Lung (tissue), 12 donors: Measurements from ENCODE around the gene ARAP2. TPM values are rescaled to one million over a fixed set of nuclear protein-coding genes. Genes with fewer than 3 reads are reported as not detected.

ENCODE experiments used
- ATAC-seq: fragments of 200-7000 bp; cut with Tn5 transposase; one replicate; pipeline ENCODE4 v1.9.1; 2020; ENCODE audit warnings: moderate number of reproducible peaks; ENCODE audit not compliant: insufficient read depth, low FRiP score
- DNase-seq, 3 donors: peaks; one replicate each; pipeline ENCODE4 v3.0.0-alpha.2; 2013 to 2017
- H3K27ac ChIP-seq, 2 donors: one replicate each; pipeline ENCODE4 v1.5.1; 2013; ENCODE audit warnings: mild to moderate bottlenecking in 2 of 2, moderate library complexity in 2 of 2, control low read depth in 1 of 2, inconsistent platforms in 1 of 2, low read depth in 1 of 2, low read length in 1 of 2
- H3K27me3 ChIP-seq, 3 donors: one replicate each; pipeline ENCODE4 v1.5.1; 2013; ENCODE audit warnings: low read length in 2 of 3; ENCODE audit not compliant: control insufficient read depth in 3 of 3, insufficient read depth in 3 of 3
- H3K36me3 ChIP-seq, 4 donors: one replicate each; pipeline ENCODE4 v1.5.1; 2013; ENCODE audit warnings: low read length in 4 of 4, mild to moderate bottlenecking in 1 of 4, moderate library complexity in 1 of 4; ENCODE audit not compliant: control insufficient read depth in 4 of 4, insufficient read depth in 4 of 4
- H3K4me1 ChIP-seq, 5 donors: one replicate each; pipeline ENCODE4 v1.5.1; 2013; ENCODE audit warnings: low read length in 5 of 5, mild to moderate bottlenecking in 2 of 5, moderate library complexity in 1 of 5; ENCODE audit not compliant: control insufficient read depth in 5 of 5, insufficient read depth in 5 of 5
- H3K4me3 ChIP-seq: one replicate; pipeline ENCODE4 v1.5.1; 2013; ENCODE audit warnings: mild to moderate bottlenecking, control low read depth, moderate library complexity
- H3K9ac ChIP-seq, 2 donors: one replicate each; pipeline ENCODE4 v1.5.1; 2013; ENCODE audit warnings: low read length in 2 of 2, control low read depth in 1 of 2; ENCODE audit not compliant: insufficient read depth in 1 of 2
- H3K9me3 ChIP-seq, 4 donors: one replicate each; pipeline ENCODE4 v1.5.1; 2013; ENCODE audit warnings: low read length in 3 of 4, mild to moderate bottlenecking in 1 of 4, moderate library complexity in 1 of 4; ENCODE audit not compliant: control insufficient read depth in 4 of 4, insufficient read depth in 3 of 4
- WGBS, 2 donors: extraction: QIAGEN DNeasy Blood & Tissue Kit; methylation state at CpG; one replicate each; pipeline ENCODE4 v1.1.7; 2013; 5-methylcytosine and 5-hydroxymethylcytosine counted together
- polyA plus RNA-seq, 2 donors: library from polyadenylated mRNA; stranded (reverse); fragments of 200-250 nt; gene quantifications; one replicate each; pipeline ENCODE4 v1.2.1, GENCODE V29; 2013
- total RNA-seq, 2 donors: library from RNA; depleted of rRNA in 1 of 2; stranded (reverse); fragments of >200 nt in 1 of 2; gene quantifications; one replicate each; pipeline ENCODE4 v1.2.1, GENCODE V29; 2014 to 2021
- TF ChIP-seq, protein P1 (sequence below): IDR thresholded peaks from 2 replicates; pipeline ENCODE4 v1.5.1; 2012; ENCODE audit warnings: mild to moderate bottlenecking; ENCODE audit errors: control extremely low read depth, extremely low read depth
- donor health status: control.
- donor health status: control.
- donor health status: Bipolar disorder and iron deficiency.
- donor health status: healthy.
- donor health status: DM: yes; HTN: yes; CAD: no.

ARAP2 gene
- total and polyA plus RNA-seq, 4 donors = 5.9 to 77.8 (median 20.2) TPM

DNA sequence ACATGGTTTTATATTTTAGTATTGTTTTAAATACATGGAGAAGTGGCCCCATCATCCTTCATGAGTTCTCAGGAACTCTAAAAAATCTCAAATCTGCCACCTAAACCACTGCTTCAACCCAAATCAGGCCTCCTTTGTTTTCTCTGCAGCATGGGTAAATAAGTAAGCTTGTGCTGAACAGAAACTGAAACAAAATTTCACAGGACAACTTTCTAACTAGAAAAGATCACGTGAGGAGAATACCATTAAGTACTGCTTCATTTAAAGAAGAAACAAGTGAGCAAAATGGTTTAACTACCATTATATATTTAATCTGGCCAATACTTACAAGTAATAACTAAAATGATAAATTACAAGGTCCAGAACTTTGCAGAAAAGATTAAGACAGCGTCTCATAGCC is 2.5 kb downstream of the ARAP2 start:
- peaks cover 0 to 21% (median 20%) of the 10 kb centered on the region in 3 donors for H3K27me3 ChIP-seq
- H3K4me1 ChIP-seq = no peaks in the 10 kb centered on the region
- 22 to 23% methylated on average over 2 of the region's 2 CpGs for WGBS, 2 donors
- DNase-seq (peak in 1 of 3 donors; percentile 6), ATAC-seq (no peak)
- no peak overlapping the region for H3K9ac ChIP-seq
- TF ChIP-seq, protein P1, sequence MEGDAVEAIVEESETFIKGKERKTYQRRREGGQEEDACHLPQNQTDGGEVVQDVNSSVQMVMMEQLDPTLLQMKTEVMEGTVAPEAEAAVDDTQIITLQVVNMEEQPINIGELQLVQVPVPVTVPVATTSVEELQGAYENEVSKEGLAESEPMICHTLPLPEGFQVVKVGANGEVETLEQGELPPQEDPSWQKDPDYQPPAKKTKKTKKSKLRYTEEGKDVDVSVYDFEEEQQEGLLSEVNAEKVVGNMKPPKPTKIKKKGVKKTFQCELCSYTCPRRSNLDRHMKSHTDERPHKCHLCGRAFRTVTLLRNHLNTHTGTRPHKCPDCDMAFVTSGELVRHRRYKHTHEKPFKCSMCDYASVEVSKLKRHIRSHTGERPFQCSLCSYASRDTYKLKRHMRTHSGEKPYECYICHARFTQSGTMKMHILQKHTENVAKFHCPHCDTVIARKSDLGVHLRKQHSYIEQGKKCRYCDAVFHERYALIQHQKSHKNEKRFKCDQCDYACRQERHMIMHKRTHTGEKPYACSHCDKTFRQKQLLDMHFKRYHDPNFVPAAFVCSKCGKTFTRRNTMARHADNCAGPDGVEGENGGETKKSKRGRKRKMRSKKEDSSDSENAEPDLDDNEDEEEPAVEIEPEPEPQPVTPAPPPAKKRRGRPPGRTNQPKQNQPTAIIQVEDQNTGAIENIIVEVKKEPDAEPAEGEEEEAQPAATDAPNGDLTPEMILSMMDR = no peak
- no peak overlapping the region for H3K27ac ChIP-seq
- H3K36me3 ChIP-seq = no peaks in the 10 kb centered on the region
- no peak overlapping the region for H3K4me3 ChIP-seq
- peaks cover 0 to 3% (median 0%) of the 10 kb centered on the region in 4 donors for H3K9me3 ChIP-seq

DNA sequence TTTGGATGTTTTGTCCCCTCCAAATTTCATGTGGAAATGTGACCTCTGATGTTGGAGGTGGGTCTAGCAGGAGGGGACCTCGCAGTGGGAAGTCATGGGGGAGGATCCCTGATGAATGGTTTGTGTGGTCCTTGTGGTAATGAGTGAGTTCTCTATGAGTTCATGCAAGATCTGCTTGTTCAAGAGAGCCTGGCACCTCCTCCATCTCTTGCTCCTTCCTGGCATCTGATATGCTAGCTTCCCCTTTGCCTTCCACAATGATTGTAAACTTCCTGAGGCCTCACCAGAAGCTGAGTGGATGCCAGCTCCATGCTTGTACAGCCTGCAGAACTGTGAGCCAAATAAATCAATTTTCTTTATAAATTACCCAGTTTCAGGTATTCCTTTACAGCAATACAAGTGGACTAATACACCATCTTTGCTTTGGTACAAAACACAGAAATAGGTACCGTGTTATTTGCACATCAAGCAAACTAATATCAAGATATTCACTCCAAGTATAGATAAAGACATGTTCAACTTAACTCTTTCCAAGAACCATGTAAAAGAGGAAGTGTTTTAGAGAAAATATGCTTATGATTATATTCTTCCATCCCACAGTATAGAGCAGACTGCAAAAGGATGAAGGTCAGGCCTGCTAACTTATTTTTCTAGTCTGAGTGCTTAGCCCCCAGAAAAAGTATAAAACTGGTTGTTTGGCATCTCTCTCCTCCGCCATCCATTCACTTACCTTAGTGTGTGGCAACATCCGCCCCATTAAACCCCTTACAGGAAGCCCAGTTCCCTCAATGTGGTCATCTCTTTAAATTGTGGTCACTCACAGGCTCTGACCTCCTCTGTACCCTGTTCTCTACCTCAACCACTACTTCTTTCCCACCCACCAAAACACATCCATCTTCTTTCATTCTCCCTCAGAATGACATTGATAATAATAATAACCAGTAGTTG is 6.7 kb downstream of the ARAP2 start:
- Histone ChIP-seq H3K9me3 (peaks cover 0 to 3% (median 0%) of the 10 kb centered on the region in 4 donors), H3K4me3 (no peak overlapping the region), H3K36me3 (no peaks in the 10 kb centered on the region), H3K4me1 (no peaks in the 10 kb centered on the region), H3K27ac (no peak overlapping the region), H3K9ac (no peak overlapping the region), H3K27me3 (peaks cover 0 to 9% (median 6%) of the 10 kb centered on the region in 3 donors)
- WGBS, 2 donors = 60 to 76% methylated on average over 4 of the region's 4 CpGs
- TF ChIP-seq, protein P1 = no peak
- DNase-seq (no peak), ATAC-seq (no peak)

DNA sequence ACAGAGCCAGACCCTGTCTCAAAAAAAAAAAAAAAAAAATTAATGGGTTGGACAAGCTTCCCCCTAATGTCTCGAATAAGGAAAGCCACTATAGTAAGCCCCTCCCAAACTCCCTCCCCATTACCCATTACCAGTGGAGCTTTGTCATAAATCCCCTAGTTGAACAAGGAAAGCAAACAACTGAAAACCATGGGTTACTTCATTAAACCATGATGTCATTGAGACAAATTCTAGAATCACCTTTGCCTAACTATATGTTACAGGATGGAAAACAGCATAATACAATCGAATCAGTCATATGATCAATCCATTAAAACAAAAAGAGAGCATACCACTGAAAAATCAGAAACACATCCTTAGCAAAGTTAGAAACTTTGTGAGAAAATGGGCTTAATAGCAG is 8.2 kb downstream of the ARAP2 start:
- TF ChIP-seq, protein P1 = no peak
- ATAC-seq (no peak), DNase-seq (no peak)
- Histone ChIP-seq H3K27me3 (no peaks in the 10 kb centered on the region), H3K4me3 (no peak overlapping the region), H3K4me1 (no peaks in the 10 kb centered on the region), H3K36me3 (no peaks in the 10 kb centered on the region), H3K9me3 (peaks cover 0 to 3% (median 1%) of the 10 kb centered on the region in 4 donors), H3K27ac (no peak overlapping the region), H3K9ac (no peak overlapping the region)
- 75 to 97% methylated on average over 2 of the region's 2 CpGs for WGBS, 2 donors
